H9 (cell line): ENCODE measurements around the gene CCDC71L. TPM values are rescaled to one million over a fixed set of nuclear protein-coding genes. Genes with fewer than 3 reads are reported as not detected.

Experiments
- DNase-seq: peaks from one replicate; pipeline ENCODE4 v3.0.0-alpha.2; 2017
- H2AFZ ChIP-seq: one replicate; pipeline ENCODE4 v1.6.1; 2013; ENCODE audit warnings: mild to moderate bottlenecking, low read length, control low read depth, moderate library complexity
- H2AK5ac ChIP-seq: 2 replicates; pipeline ENCODE4 v1.6.1; 2013; ENCODE audit warnings: low read length, control low read depth, mixed read lengths; ENCODE audit not compliant: insufficient read length
- H2BK120ac ChIP-seq: one replicate; pipeline ENCODE4 v1.6.1; 2013; ENCODE audit warnings: low read depth, mild to moderate bottlenecking, low read length, control low read depth, inconsistent platforms; ENCODE audit not compliant: poor library complexity, severe bottlenecking
- H2BK12ac ChIP-seq: 2 replicates; pipeline ENCODE4 v1.6.1; 2013; ENCODE audit warnings: low read length, control low read depth, mixed read lengths, low read depth; ENCODE audit not compliant: insufficient read length
- H2BK15ac ChIP-seq: 2 replicates; pipeline ENCODE4 v1.6.1; 2013; ENCODE audit warnings: low read depth, low read length, control low read depth
- H2BK20ac ChIP-seq: one replicate; pipeline ENCODE4 v1.6.1; 2013; ENCODE audit warnings: low read depth, mild to moderate bottlenecking, low read length, control low read depth, inconsistent platforms; ENCODE audit not compliant: poor library complexity, severe bottlenecking
- H2BK5ac ChIP-seq: 2 replicates; pipeline ENCODE4 v1.6.1; 2013; ENCODE audit warnings: low read length, control low read depth, mixed read lengths; ENCODE audit not compliant: insufficient read length
- H3K14ac ChIP-seq: 2 replicates; pipeline ENCODE4 v1.6.1; 2013; ENCODE audit warnings: low read length, control low read depth; ENCODE audit not compliant: insufficient read depth
- H3K18ac ChIP-seq: 2 replicates; pipeline ENCODE4 v1.6.1; 2013; ENCODE audit warnings: low read depth, mild to moderate bottlenecking, mixed read lengths, low read length, control low read depth; ENCODE audit not compliant: insufficient read length
- H3K23ac ChIP-seq: 2 replicates; pipeline ENCODE4 v1.6.1; 2013; ENCODE audit warnings: low read length, control low read depth, mixed read lengths, low read depth; ENCODE audit not compliant: insufficient read length
- H3K23me2 ChIP-seq: 2 replicates; pipeline ENCODE4 v1.6.1; 2013; ENCODE audit warnings: low read depth, mild to moderate bottlenecking, mixed read lengths, low read length, control low read depth; ENCODE audit not compliant: insufficient read length, poor library complexity, severe bottlenecking
- H3K27ac ChIP-seq: 2 replicates; pipeline ENCODE4 v1.5.1; 2013; ENCODE audit warnings: low read length, control low read depth, mixed read lengths, low read depth; ENCODE audit not compliant: insufficient read length
- H3K27me3 ChIP-seq: 2 replicates; pipeline ENCODE4 v1.6.1; 2013; ENCODE audit warnings: low read length, control low read depth, inconsistent platforms; ENCODE audit not compliant: insufficient read depth
- H3K4ac ChIP-seq: 2 replicates; pipeline ENCODE4 v1.6.1; 2013; ENCODE audit warnings: low read depth, mild to moderate bottlenecking, control low read depth, inconsistent platforms, low read length, moderate library complexity
- H3K4me1 ChIP-seq: 2 replicates; pipeline ENCODE4 v1.6.1; 2013; ENCODE audit warnings: low read length, control low read depth, inconsistent platforms; ENCODE audit not compliant: insufficient read depth
- H3K4me2 ChIP-seq: 2 replicates; pipeline ENCODE4 v1.6.1; 2013; ENCODE audit warnings: low read length, control low read depth, mixed read lengths; ENCODE audit not compliant: insufficient read length, insufficient read depth
- H3K56ac ChIP-seq: 2 replicates; pipeline ENCODE4 v1.6.1; 2013; ENCODE audit warnings: low read depth, mild to moderate bottlenecking, mixed read lengths, low read length, control low read depth; ENCODE audit not compliant: insufficient read length
- H3K79me1 ChIP-seq: 2 replicates; pipeline ENCODE4 v1.6.1; 2013; ENCODE audit warnings: low read depth, mild to moderate bottlenecking, moderate library complexity, low read length, control low read depth, inconsistent platforms; ENCODE audit not compliant: insufficient read depth, poor library complexity, severe bottlenecking
- H3K79me2 ChIP-seq: 2 replicates; pipeline ENCODE4 v1.6.1; 2013; ENCODE audit warnings: low read length, control low read depth, inconsistent platforms; ENCODE audit not compliant: insufficient read depth
- H3K9ac ChIP-seq: 2 replicates; pipeline ENCODE4 v1.6.1; 2013; ENCODE audit warnings: low read length, control low read depth, mixed read lengths; ENCODE audit not compliant: insufficient read length; ENCODE audit errors: extremely low read depth
- H3K9me3 ChIP-seq: one replicate; pipeline ENCODE4 v1.6.1; 2013; ENCODE audit warnings: low read depth, low read length, inconsistent platforms; ENCODE audit not compliant: control insufficient read depth
- H3T11ph ChIP-seq: one replicate; pipeline ENCODE4 v1.6.1; 2013; ENCODE audit warnings: mild to moderate bottlenecking, low read length, control low read depth, inconsistent platforms
- H4K20me1 ChIP-seq: one replicate; pipeline ENCODE4 v1.6.1; 2013; ENCODE audit not compliant: control insufficient read depth, insufficient read length, insufficient read depth
- H4K5ac ChIP-seq: 2 replicates; pipeline ENCODE4 v1.6.1; 2013; ENCODE audit warnings: low read depth, mild to moderate bottlenecking, mixed read lengths, low read length, control low read depth; ENCODE audit not compliant: insufficient read length
- H4K8ac ChIP-seq: replicated peaks from 2 replicates; pipeline ENCODE4 v1.6.1; 2013; ENCODE audit warnings: low read length, control low read depth, mixed read lengths, low read depth; ENCODE audit not compliant: insufficient read length
- H4K91ac ChIP-seq: 2 replicates; pipeline ENCODE4 v1.6.1; 2013; ENCODE audit warnings: low read depth, mild to moderate bottlenecking, moderate library complexity, mixed read lengths, low read length, control low read depth; ENCODE audit not compliant: insufficient read length
- H3K27ac Mint-ChIP-seq, 3 experiments: 2 replicates in 2 of 3; 3 replicates in 1 of 3; pipeline ENCODE4 v1.8.0; 2020 to 2021; ENCODE audit warnings: mixed read lengths in 3 of 3, mild to moderate bottlenecking in 1 of 3, moderate library complexity in 1 of 3
- H3K27me3 Mint-ChIP-seq: 2 replicates; pipeline ENCODE4 v1.8.0; 2021; ENCODE audit warnings: low read depth, mild to moderate bottlenecking, moderate library complexity, mixed read lengths
- H3K36me3 Mint-ChIP-seq, 3 experiments: 2 replicates in 2 of 3; 3 replicates in 1 of 3; pipeline ENCODE4 v1.8.0; 2020 to 2021; ENCODE audit warnings: low read depth in 3 of 3, mixed read lengths in 3 of 3; ENCODE audit not compliant: insufficient read depth in 1 of 3
- H3K4me1 Mint-ChIP-seq, 2 experiments: 2 replicates each; pipeline ENCODE4 v1.8.0; 2020; ENCODE audit warnings: mixed read lengths in 2 of 2
- H3K4me3 Mint-ChIP-seq, 2 experiments: 2 replicates in 1 of 2; 3 replicates in 1 of 2; pipeline ENCODE4 v1.8.0; 2020 to 2021; ENCODE audit warnings: mild to moderate bottlenecking in 2 of 2, mixed read lengths in 2 of 2, moderate library complexity in 1 of 2
- H3K9me3 Mint-ChIP-seq, 2 experiments: 2 replicates in 1 of 2; 3 replicates in 1 of 2; pipeline ENCODE4 v1.8.0; 2020; ENCODE audit warnings: mild to moderate bottlenecking in 2 of 2, mixed read lengths in 2 of 2, moderate library complexity in 1 of 2
- WGBS: extraction: QIAGEN DNeasy Blood & Tissue Kit; methylation state at CpG from one replicate; pipeline ENCODE4 v1.1.7; 2013; ENCODE audit warnings: missing lambda C conversion rate, low lambda C conversion rate, mixed read lengths; ENCODE audit not compliant: insufficient read length; ENCODE audit errors: extremely low coverage; 5-methylcytosine and 5-hydroxymethylcytosine counted together
- total RNA-seq: library from RNA; stranded (reverse); gene quantifications from 2 replicates; pipeline ENCODE4 v1.2.1, GENCODE V29; 2021
- TF ChIP-seq, protein P1 (sequence below): fragments of 200-600 bp; sonication (generic); conservative IDR thresholded peaks from 3 replicates; pipeline ENCODE4 v1.8.0; 2021; ENCODE audit warnings: antibody characterized with exemption, mild to moderate bottlenecking

CCDC71L gene
- total RNA-seq, 1 experiment from 2014 or later: 13.7 TPM

DNA sequence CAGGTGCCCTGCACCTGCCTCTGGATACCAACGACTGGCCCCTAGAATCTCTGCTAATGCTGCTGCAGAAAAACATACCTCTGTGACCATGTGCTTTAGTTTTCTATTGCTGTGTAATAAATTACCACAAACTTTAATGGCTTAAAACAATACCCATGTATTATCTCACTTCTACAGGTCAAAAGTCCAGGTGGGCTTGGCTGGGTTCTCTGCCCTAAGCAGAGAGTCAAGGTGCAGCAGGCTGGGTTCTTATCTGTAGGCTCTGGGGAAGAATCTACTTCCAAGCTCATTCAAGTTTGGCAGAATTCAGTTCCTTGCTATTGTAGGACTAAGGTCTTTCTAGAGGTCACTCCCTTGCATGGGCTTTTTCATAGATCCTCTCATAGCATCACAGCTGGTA lies 52.3 kb downstream of the CCDC71L start:
- H3K27ac Mint-ChIP-seq: no peak overlapping the region
- H3K23ac ChIP-seq: no peak overlapping the region
- 0 out of 7 replicates have a peak, but pooled peaks cover 0 to 3% (median 3%) of the 10 kb centered on the region in 3 experiments for H3K36me3 Mint-ChIP-seq
- TF ChIP-seq, protein P1, sequence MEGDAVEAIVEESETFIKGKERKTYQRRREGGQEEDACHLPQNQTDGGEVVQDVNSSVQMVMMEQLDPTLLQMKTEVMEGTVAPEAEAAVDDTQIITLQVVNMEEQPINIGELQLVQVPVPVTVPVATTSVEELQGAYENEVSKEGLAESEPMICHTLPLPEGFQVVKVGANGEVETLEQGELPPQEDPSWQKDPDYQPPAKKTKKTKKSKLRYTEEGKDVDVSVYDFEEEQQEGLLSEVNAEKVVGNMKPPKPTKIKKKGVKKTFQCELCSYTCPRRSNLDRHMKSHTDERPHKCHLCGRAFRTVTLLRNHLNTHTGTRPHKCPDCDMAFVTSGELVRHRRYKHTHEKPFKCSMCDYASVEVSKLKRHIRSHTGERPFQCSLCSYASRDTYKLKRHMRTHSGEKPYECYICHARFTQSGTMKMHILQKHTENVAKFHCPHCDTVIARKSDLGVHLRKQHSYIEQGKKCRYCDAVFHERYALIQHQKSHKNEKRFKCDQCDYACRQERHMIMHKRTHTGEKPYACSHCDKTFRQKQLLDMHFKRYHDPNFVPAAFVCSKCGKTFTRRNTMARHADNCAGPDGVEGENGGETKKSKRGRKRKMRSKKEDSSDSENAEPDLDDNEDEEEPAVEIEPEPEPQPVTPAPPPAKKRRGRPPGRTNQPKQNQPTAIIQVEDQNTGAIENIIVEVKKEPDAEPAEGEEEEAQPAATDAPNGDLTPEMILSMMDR: no peak
- no peaks in the 10 kb centered on the region; the same call in 1 of the 2 replicates for H3K27me3 Mint-ChIP-seq
- no peak overlapping the region for H4K91ac ChIP-seq
- no peak overlapping the region for H2BK120ac ChIP-seq
- no peaks in the 10 kb centered on the region for H3K79me1 ChIP-seq
- no peaks in the 10 kb centered on the region for H3K9me3 ChIP-seq
- no peaks in the 10 kb centered on the region for H4K20me1 ChIP-seq
- no peak overlapping the region for H2BK12ac ChIP-seq
- H4K5ac ChIP-seq: no peak overlapping the region
- no peak overlapping the region for H3K18ac ChIP-seq
- H3K4me2 ChIP-seq: no peak overlapping the region
- H3K4me3 Mint-ChIP-seq: no peak overlapping the region
- WGBS: no CpG with 5 or more reads among the region's 1 CpG
- peaks cover 7 to 9% of the 10 kb centered on the region in 2 experiments; a peak in 4 of 5 replicates for H3K9me3 Mint-ChIP-seq
- no peak overlapping the region for H2BK5ac ChIP-seq
- H3K14ac ChIP-seq: no peak overlapping the region
- H2AFZ ChIP-seq: no peak overlapping the region
- no peaks in the 10 kb centered on the region; the same call in 1 of the 2 replicates for H3K4me1 ChIP-seq
- no peak overlapping the region for H3T11ph ChIP-seq
- no peak overlapping the region for H3K9ac ChIP-seq
- no peak overlapping the region for H2AK5ac ChIP-seq
- no peak overlapping the region for H3K4ac ChIP-seq
- H3K56ac ChIP-seq: no peak overlapping the region
- H4K8ac ChIP-seq: no peak overlapping the region
- H2BK15ac ChIP-seq: no peak overlapping the region
- no peaks in the 10 kb centered on the region for H3K23me2 ChIP-seq
- no peaks in the 10 kb centered on the region for H3K79me2 ChIP-seq
- no peak overlapping the region for H3K27ac ChIP-seq
- peaks cover 4% of the 10 kb centered on the region in 2 experiments for H3K4me1 Mint-ChIP-seq
- no peaks in the 10 kb centered on the region for H3K27me3 ChIP-seq
- DNase-seq: no peak
- no peak overlapping the region for H2BK20ac ChIP-seq

Other genes starting within 250 kb of the CCDC71L start
- not detected in 2 replicates for gene PIK3CG, start 204.1 kb upstream of the CCDC71L start, total RNA-seq